GM12878 (cell line): ENCODE data around the gene MAFG.
"Not testable (repeated sequence)": the region's sequence is repeated elsewhere in the genome, so short reads cannot be mapped to it uniquely, and the experiment has no call there.

Experiments
- BRCA1 ChIP-seq: IDR thresholded peaks from 2 replicates; pipeline ENCODE4 v1.6.1; 2011; ENCODE audit warnings: low read depth, low read length, improper control_type of control experiment
- CTCF ChIP-seq, 3 experiments: IDR thresholded peaks in 2 of 3; conservative IDR thresholded peaks in 1 of 3; 2 replicates each; pipeline ENCODE4 v1.5.1; 2011; ENCODE audit warnings: low read depth in 3 of 3, low read length in 3 of 3, mild to moderate bottlenecking in 3 of 3, control low read depth in 2 of 3, moderate library complexity in 2 of 3, inconsistent platforms in 1 of 3, mixed read lengths in 1 of 3; ENCODE audit not compliant: control insufficient read depth in 2 of 3, insufficient read depth in 1 of 3; ENCODE audit errors: extremely low read depth in 1 of 3
- EZH2 ChIP-seq: IDR thresholded peaks from 2 replicates; pipeline ENCODE4 v1.6.1; 2012; ENCODE audit warnings: low read depth, mild to moderate bottlenecking, control low read depth, inconsistent platforms, low read length, borderline replicate concordance; ENCODE audit not compliant: control insufficient read depth
- HDAC6 ChIP-seq: fragments of 200-600 bp; sonication (generic); IDR thresholded peaks from one replicate; pipeline ENCODE4 v1.8.0; 2017; ENCODE audit warnings: antibody characterized with exemption; ENCODE audit not compliant: unreplicated experiment
- JUND ChIP-seq: IDR thresholded peaks from 2 replicates; pipeline ENCODE4 v1.6.1; 2012; ENCODE audit warnings: low read depth, mild to moderate bottlenecking, low read length, improper control_type of control experiment, moderate library complexity
- MXI1 ChIP-seq: fragments of 150-350 bp; IDR thresholded peaks from 2 replicates; pipeline ENCODE4 v1.6.1; 2011; ENCODE audit warnings: low read depth, mild to moderate bottlenecking, inconsistent platforms, low read length, improper control_type of control experiment
- POLR2AphosphoS2 ChIP-seq: IDR thresholded peaks from 2 replicates; pipeline ENCODE4 v1.6.1; 2011; ENCODE audit warnings: low read depth, mild to moderate bottlenecking, low read length, improper control_type of control experiment, moderate library complexity
- RFX5 ChIP-seq: IDR thresholded peaks from 2 replicates; pipeline ENCODE4 v1.6.1; 2011; ENCODE audit warnings: low read depth, low read length, improper control_type of control experiment
- USF2 ChIP-seq: IDR thresholded peaks from 2 replicates; pipeline ENCODE4 v1.6.1; 2011; ENCODE audit warnings: low read depth, low read length, improper control_type of control experiment, borderline replicate concordance

GRCh38 chr17:81953443-81953842, 25.9 kb upstream of the MAFG start:
- TF ChIP-seq CTCF (IDR thresholded peaks at IDR 0.05 in 2 of 3, conservative IDR thresholded peaks at IDR 0.05 in 1 of 3; ENCODE audit: control insufficient read depth in 2 of 3, extremely low read depth in 1 of 3, insufficient read depth in 1 of 3, low read depth in 3 of 3, low read length in 3 of 3); HDAC6; EZH2; BRCA1; RFX5; POLR2AphosphoS2; MXI1; USF2; JUND: not testable (repeated sequence)
